GM18505 (cell line): ENCODE data around the gene HNRNPK.

ENCODE experiments used
- ATAC-seq: cut with Tn5 transposase; IDR thresholded peaks from one replicate; pipeline ENCODE4 v1.9.1; 2021; ENCODE audit not compliant: unreplicated experiment
- POLR2A ChIP-seq: IDR thresholded peaks from 4 replicates; pipeline ENCODE4 v1.6.1; 2011; ENCODE audit warnings: borderline replicate concordance; ENCODE audit not compliant: insufficient read depth, insufficient read length; ENCODE audit errors: extremely low read depth

HNRNPK gene

DNA sequence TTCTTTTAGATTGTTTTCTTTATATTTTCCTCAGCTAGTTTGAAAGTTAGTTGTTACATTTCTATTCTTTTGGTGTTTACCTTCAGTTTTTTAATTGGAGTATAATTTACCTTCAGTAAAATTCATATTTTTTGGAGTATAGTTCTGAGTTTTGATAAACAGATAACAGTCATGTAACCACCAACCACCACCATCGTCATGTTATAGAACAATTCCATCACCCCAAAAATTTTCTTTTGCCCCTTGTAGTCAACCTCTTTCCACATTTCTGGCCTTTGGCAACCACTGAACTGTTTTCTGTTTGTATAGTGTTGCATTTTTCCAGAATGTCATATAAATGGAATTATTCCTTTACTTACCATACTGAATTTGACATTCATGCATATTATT lies 7.4 kb upstream of the HNRNPK start:
- no peak for ATAC-seq
- TF ChIP-seq POLR2A: no peak

DNA sequence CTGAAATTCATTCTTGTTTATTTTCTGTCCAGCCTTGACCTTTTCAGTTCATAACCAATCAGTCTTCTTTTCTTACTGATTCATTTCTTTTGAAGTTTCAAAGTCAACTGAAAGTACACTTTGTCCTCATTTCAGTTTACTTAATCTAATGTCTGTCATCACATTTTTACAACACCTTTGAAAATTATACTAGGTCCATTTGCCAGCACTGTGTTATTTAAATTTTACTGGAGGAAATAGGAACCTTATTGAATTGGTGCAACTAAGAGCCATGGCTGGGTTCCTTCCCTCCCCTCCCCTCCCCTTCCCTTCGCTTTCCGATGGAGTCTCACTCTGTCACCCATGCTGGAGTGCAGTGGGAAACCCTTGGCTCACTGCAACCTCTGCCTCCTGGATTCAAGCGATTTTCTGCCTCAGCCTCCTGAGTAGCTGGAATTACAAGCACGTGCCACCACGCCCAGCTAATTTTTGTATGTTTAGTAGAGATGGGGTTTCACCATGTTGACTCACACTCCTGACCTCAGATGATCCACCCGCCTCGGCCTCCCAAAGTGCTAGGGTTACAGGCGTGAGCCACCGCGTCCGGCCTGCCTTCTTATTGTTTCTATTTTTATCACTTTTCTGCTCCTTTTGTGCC lies 6.9 kb upstream of the HNRNPK start:
- TF ChIP-seq POLR2A: no peak
- no peak for ATAC-seq

DNA sequence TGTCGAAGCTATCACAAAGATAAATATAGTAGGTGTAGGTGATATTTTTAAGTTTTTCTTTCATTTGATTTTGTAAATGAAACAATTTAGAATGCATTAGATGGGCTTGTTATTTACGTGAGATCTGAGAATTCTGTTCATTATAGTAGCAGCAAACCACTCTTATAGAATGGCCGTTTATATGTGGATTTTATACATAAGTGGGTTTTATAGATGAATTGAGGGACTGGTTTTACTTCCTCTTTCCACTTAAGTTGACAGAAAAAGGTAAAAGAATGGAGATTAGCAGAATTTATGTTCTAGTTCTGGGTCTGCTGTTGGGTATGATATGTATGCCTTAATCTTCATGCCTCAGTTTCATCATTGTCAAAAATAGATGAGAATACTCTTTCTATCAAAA lies 6.2 kb upstream of the HNRNPK start:
- peak; percentile 43 for ATAC-seq

DNA sequence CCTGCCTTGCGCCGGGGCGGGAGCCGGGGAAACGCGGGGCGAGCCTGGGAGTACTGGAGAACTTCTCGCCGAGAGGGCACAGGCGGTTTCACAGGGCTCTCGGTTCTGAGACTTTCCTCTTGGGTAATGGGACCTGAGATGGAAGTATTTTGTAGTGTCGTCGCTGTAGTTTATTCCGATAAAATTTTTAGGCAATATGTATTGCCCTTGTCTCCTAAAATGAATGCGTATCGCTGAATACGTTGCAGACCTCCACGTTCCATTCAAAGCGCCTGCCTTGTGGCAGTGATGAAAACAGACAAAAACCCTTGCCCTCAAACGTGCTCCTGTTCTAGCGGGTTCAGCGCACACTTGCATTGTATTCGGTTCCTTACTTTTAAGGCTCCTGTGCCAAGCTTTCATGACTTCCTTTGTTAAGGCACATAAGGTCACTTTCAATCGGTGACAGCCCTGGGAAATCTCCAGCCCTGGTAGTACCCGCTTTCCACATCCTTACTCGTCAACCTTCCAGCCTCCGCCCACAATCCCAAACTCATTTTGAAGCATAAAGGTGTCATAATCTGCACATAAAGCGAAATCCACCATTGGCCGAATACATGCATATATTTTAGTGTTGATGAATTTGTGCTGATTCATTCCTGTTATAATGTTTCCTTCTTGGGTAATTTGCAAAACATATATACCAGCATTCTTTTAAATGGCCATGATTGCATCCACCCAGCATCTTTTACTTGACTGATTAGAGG lies 1.3 kb upstream of the HNRNPK start:
- TF ChIP-seq POLR2A: no peak

More for the DNA sequence above, 6.2 kb upstream of the HNRNPK start:
- no peak for TF ChIP-seq POLR2A

DNA sequence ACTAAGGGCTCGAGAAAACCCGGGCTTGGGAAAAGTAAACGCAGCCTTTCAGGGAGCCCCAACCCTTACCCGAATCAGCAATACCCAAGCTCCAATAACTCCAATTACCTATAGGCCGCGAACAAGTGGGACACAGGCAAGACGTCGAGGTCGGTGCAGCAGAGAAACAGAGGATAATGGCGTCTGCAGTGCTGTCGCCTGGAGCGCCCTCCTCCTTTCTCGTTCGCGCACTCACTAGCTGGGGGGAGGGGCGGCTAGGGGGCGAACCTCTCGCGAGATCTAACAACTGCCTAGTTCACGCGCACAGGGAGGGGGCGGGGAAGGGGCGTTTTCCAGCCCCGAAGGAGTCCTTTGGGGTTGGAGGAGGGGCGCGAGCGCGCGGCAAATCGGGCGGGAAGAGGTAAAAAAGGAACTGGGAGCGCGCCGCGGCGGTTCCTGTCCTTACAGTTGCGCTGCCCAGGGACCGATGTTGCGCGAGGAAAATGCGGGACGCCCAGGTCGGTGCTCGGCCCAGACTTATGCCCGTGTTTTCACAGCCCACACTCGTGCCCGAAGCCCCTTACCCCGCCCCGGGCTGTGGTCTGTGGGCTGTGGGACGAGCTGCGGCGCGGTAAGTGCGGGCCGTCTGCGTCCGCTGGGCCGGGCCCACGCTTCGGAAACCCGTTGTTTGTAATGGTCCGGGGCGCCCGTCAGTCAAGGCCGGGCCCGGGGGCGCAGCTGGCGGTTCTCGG lies 545 bp upstream of the HNRNPK start, which contains the start of gene RMI1:
Gene RMI1, plus strand, starts transcription at position 411 of the 731 bp plus-strand sequence. CDS start 20,182 bp downstream, outside the sequence.
- peak; percentile 91 for TF ChIP-seq POLR2A
- peak; percentile 65 for ATAC-seq

More for the DNA sequence above, 1.3 kb upstream of the HNRNPK start:
- ATAC-seq: no peak

DNA sequence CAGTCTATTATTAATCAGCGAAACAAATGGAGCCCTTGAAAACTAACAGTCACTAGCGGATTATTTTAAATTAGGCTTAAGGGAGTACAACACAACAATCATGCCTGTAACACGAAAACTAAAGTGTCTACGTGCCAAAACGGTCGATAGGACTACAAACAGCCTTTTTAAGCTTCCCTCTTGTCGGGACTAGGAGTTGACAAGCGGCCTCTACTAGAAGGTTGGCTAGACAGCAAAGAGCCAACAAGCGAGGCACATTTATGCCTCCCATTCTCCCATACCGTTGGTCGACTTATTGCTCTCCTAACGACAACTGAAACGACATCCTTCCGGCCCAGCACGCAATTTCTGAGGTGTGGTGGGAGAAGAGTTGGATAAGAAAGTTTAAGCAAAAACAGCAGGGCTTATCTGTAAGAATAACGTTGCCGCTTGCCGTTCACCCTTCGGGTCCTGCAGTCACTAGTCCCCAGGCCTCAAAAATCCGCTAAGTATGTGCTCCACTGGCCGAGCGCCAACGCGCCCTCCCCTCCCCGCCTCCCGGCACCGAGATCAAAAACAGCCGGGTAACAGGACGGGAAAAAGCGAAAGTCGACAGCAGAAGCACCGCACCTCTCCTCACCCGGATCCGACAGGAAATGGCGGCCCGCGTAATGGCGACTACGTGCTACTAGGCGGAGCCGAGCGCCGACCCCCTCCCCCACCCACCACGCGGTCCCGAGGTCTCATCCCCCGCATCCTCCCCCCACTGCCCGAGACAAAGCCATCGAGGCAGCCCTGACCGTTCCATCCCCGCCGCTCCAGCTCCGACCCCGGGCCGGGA lies 813 bp downstream of the HNRNPK start:
- ATAC-seq: no peak
- TF ChIP-seq POLR2A: no peak

DNA sequence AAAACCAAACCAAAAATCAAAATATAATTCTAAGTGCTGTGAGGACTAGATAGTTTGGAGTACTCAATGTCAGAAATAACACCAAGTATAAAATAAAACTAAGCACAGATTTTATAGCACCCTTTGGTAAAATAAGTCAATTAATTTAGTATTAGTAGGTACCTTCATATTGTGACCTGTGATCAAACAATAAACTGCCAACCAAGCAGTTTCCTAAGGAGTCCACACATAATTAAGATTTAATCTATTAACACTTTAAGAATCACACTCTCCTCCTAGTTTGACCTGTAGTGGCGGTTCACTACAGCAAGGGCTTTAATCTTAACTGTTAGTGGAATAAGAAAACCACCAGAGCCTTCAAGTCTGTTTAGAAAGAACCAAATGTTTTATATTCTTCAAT lies 2.8 kb downstream of the HNRNPK start:
- no peak for TF ChIP-seq POLR2A
- ATAC-seq: no peak

DNA sequence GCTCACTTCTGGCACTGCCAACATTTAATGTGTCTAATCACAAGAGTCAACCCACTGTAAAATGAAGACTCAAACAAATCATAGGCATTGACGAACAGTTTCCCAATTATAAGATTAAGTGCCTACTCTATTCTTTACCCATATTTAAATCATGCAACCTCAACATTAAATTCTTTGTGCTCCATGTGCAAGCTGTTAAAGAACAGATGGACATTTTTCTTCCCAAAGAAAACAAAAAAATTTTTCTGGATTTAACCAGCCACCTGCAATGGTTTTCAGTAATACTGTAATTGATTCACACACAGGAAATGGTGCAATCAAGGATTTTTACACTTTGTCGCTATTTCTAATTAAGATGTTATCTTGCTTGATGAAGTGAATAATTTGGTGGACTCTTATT lies 3.6 kb downstream of the HNRNPK start:
- no peak for TF ChIP-seq POLR2A
- no peak for ATAC-seq

DNA sequence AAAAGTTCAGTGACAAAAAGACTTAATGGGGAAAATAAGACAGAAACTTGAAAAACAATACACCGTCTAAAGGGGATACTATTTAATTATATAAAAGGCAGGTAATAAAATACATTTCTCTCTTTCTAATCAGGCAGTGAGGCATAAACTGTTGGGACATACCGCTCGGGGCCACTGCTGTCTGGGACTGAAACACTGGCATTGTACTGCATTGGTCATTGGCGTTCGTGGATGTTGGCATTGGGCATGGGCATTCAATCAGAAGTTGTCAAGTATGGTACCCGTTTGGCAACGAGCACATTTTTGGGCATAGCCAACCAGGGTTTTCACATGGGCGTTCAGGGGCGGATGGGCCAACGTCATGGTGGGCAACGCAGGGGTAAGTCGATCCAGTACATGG lies 4.7 kb downstream of the HNRNPK start:
- peak; percentile 9 for TF ChIP-seq POLR2A

DNA sequence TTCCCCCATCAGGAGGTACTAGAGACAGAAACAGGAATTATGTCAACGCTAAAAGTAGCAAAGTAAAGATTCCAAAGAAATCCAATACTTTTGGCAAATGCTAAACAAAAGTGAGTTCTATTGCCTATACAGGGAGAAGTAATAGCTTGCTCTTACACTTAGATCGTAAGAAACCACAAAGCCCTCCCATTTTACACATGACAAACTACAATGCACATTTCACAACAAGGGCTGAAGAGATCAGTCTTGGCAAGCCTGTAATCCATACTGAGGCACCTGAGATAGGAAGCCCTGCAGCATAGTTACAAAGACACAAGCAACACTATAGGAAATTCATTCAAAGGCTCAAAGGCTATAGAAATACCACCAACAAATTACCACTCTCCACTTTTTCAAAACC lies 7.7 kb downstream of the HNRNPK start:
- TF ChIP-seq POLR2A: no peak
- ATAC-seq: no peak

More for the DNA sequence above, 4.7 kb downstream of the HNRNPK start:
- ATAC-seq: no peak

DNA sequence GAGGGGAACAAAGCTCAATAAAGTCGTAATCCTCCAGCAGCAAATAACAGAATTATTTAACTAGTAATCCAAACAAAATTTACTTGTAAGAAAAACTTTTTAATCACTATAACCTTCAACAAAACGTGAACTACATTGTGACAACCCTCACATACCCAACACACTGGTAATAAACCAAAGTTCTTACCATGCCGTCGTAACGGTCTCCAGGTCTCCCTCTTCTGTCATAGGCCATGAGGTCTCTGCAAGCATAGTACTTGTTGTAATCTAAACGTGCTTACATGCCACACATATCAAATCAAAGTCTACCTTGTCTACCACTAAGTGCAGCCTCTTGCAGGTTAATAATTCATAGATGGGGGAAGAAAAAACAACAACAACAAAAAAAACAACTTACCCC lies 8.5 kb downstream of the HNRNPK start:
- no peak for ATAC-seq
- TF ChIP-seq POLR2A: no peak

DNA sequence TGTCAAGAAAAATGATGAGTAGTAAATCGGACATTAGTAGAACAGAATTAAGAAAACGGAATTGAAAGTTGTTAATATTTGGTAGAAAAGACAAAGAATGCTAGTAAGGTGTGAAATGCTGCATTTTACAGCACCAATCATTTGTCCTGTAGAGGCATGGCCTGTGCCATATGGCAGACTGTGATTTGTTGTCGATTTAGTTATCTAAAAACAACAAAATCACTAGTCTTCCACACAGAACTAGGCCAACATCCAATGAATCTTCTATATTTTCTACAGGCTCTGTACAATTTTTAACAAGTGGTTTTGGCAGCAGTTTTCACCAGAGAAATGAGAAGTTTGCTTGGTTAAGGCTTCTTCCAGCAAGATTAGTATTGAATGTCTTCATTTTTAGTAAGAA lies 10.4 kb downstream of the HNRNPK start:
- TF ChIP-seq POLR2A: no peak

DNA sequence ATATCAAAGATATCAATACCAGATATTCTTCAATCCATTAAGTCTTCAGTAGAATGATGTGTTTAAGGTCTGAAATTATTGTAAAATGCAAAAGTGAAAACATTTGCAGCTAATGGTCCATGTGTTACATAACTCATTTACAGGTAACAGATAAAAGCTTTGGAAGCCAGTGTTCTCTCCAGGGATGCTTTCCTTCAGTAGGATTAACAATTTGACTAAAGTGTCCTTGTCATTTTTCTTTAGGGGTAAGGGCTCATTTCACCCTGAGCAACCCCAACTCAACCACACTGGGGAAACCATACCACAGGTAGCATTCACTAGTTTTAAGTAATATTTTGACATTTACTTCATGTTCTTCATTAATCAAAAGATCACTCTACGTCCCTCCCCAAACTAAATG lies 12.9 kb downstream of the HNRNPK start:
- no peak for ATAC-seq
- TF ChIP-seq POLR2A: peak; percentile 40

More for the DNA sequence above, 10.4 kb downstream of the HNRNPK start:
- ATAC-seq: no peak
